Mammary epithelial cell (primary cell): Measurements from ENCODE around the gene EP400.

Source experiments
- CTCF ChIP-seq, 2 donors: IDR thresholded peaks in 1 of 2; conservative IDR thresholded peaks in 1 of 2; 2 replicates each; pipeline ENCODE4 v1.5.1; 2011 to 2012; ENCODE audit warnings: inconsistent platforms in 2 of 2, low read length in 2 of 2, mild to moderate bottlenecking in 2 of 2, control low read depth in 1 of 2, low read depth in 1 of 2; ENCODE audit not compliant: insufficient read depth in 1 of 2; ENCODE audit errors: extremely low read depth in 1 of 2
- EZH2 ChIP-seq: IDR thresholded peaks from 2 replicates; pipeline ENCODE4 v1.6.1; 2012; ENCODE audit warnings: low read length, inconsistent platforms, borderline replicate concordance

GRCh38 chr12:131971226-131971625 lies 21.5 kb downstream of the EP400 start:
- TF ChIP-seq CTCF (conservative IDR thresholded peaks at IDR 0.05 in 1 of 2, IDR thresholded peaks at IDR 0.05 in 1 of 2; ENCODE audit: extremely low read depth in 1 of 2, insufficient read depth in 1 of 2, low read depth in 1 of 2, low read length in 2 of 2) = no peak
- TF ChIP-seq EZH2 = no peak
